Measurements from ENCODE around the gene SZT2.

The SZT2 gene

DNA sequence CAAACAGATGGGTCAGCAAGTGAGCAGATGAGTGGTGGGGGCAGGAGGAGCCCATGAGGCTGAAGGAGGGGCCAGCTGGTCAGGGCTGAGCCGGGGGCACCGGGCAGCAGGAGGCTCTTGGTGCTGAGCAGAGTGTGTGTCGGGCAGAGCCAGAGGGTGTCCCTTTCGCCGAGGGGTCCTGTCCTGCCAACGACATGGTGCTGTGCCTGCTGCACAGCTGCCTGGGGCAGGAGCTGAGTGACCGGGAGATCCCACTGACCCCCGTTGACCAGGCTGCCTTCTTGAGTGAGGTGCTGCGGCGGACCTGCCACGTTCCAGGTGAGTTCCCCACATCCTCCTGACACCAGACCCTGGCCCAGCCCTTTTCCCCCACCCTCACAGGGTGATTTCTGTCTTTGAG is 36.5 kb downstream of the SZT2 start:
- DNase-seq, result no peak

DNA sequence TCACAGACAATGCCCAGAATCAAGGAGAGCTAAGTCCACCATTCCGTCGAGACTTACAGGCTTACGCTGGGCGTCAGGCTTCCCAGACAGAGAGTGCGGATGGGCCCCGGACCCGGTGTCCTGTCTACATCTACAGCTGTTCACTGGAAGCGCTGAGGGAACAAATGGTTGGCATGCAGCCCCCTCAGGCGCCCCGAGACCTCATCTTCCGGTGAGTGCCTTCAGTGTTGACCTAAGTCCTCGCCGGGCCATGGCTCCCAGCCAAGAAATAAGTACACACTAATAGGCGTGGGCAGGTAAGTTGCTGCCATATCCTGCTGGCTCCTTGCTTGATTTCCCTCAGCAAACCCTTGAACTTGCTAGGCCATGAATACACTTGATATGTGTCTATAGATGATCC is 37.8 kb downstream of the SZT2 start:
- DNase-seq, result no peak

DNA sequence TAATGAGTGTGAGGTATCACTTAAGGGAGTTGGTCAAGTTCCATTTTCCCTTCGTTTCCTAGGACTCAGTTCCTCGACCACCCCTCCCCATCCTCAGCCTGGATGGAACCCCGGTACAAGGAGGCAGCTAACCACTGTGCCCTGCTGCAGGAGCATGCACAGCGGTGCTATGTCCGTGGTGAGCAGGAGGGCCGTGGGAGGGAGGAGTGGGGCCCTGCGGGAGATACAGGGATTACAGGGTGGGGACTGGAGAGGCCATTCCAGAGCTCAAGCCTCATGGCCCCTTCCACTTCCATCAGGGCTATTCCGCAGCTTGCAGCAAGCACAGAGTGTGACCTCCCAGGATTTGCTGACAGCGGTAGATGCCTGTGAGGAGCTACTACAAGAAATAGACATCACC is 38.2 kb downstream of the SZT2 start:
- no peak for DNase-seq

DNA sequence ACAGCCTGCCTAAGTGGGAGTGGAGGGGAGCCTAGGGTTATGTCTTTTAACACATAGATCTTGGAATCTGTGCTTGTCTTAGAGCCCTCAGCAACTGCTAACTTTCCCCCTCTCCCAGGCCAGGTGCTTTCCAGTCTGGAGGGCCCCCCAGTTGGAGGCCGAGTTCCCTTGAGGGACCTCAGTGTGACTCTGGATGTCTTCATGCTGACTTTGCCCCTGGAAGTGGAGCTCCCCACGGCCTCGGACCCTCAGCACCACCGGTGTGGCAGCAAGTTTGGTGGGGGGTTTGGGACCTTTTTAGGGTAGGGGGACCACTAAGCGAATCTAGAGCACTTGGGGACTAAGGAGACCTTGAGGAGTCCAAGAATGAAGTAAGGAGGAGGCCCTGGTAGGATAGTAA is 41.1 kb downstream of the SZT2 start:
- DNase-seq, result no peak

DNA sequence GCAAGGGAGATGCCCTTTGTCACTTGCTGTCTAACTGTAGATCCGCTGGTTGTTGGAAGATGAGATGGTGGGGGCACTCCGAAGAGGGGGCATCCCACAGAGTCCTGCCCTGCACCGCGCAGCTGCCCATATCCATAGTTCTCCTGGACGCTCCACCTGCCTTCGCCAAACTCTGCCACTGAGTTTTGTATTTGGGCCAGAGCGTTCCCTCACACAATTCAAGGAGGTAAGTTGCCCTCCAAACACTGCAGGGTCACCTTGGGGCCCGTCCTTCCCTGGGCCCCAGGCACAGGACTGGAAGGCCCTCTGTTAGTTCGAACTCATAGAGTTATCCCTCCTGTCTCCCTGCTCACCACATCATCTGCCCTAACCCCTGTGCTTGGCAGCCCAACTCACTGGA is 42.0 kb downstream of the SZT2 start:
- DNase-seq, result no peak

DNA sequence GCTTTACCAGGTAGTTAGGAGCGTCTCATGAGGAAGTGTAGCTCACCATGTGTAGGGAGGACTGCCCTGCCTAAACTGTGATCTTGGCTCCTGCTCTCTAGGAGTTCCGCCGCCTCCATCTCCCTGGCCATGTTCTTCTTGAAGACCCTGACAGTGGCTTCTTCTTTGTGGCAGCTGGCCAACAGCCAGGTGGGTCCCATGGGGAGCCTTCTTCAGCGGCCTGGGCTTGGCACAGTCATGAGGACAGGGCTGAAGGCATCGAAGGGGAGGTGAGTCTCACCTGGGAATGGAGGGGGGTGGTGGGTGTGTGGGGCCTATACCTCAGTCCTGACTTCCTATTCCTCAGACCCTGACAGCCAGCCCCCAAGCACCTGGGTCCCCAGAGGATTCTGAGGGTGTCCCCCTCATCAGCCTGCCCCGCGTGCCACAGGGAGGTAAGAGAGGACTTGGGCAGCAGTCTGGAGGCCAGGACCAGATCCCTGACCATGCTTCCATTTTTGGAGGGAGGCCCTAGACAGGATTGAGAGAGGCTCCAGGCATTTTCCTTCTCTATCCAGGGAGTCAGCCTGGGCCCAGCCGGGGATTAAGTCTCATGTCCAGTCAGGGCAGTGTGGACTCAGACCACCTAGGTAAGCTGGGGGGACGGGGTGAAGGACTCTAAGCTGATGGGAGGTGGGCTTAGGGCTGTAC is 42.6 kb downstream of the SZT2 start:
- no peak for DNase-seq

DNA sequence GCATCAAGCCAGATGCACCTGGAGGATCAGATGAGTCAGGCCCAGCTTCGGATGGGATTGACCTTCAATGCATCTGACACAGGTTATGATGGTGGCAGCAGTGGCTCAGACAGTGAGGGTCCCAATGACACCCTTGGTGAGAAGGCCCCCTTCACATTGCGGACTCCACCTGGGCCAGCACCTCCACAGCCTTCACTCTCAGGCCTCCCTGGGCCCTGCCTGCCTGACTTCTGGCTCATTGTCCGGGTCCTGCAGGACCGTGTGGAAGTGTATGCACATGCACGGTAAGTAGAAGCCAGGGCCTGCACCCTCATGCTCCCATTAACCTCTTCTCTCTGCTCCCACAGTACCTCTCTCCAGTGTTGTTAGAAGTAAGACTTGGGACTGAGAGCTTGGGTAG is 43.2 kb downstream of the SZT2 start:
- DNase-seq, result no peak

DNA sequence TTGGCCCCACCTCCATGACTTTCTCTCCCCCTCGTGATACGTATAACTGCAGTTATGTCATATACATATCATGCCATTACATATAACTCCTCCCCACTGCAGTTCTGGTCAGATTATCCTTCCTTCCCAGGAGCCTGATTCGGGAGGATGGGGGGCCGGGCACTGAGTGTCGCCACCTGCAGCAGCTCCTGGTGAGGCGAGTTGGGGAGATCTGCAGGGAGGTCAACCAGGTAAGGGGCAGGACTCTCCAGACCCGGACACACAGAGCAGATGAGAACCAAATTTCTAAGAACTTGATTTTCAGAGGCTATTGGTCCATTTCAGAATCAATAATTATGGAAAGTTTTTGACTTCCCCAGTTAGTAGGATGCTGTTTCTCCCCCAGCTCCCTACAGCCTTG is 44.6 kb downstream of the SZT2 start:
- DNase-seq, result no peak

DNA sequence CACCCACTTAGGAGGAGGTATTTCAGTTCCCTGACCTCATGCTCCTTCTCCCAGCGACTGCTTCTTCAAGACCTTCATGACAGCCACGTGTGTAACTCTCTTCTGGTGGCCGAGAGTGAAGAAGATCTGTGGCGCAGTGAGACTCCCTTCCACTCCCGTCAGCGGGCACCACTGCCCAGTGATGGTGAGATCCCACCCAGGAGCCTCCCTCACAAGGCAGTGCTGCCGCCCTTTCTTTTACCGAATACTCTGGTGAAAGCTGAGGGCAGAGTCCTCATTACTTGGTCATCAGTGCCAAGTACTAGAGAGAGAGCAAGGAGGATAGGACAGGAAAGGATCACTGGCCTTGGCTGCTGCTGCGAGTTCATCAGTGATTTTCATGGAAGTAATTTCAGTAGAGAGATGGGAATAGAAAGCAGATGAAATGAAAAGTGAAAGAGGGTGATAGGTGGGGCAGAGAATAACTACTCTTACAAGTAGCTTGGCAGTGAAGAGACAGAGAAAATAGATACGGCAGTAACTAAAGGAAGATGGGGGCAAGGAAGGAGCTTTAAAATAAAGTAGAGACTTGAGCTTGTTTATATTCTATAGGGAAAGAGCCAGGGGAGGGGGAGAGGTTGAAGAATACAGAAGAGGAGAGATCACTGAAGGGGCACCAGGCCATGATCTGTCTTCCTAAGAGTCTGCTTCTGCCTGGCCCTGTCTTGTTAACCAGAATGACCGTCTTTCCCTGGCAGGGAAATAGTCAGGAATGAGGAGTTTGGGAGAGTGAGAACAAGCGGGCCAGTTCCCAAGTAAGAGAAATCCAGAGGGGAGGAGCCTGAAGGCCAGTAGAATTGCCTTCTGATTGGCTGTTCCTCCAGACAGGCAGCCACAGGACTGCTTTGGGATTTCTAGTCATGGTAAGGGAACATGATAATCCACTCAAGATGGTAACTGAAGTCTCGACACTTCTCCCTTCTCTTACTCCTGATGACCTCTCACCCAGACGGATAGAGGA is 45.7 kb downstream of the SZT2 start:
- DNase-seq, result no peak

DNA sequence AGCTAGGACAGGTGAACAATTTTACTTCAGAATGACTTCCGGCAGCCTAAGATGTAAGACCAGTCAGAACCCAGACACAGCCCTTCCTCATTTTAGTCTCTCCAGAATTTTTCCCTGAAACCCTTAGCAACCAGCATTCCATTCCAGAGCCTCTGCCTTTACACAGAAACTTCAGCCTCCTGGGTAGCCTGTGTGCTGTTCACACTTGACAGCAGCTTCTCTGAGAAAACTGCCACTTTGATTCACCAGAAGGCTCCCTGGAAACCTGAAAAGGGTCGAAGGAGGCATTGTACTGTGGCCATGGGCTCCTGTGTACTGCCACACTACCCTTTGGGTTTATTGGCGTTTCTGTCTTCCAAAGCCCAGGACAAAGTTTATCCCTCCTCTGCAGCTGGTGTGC is 46.7 kb downstream of the SZT2 start:
- DNase-seq, result no peak

DNA sequence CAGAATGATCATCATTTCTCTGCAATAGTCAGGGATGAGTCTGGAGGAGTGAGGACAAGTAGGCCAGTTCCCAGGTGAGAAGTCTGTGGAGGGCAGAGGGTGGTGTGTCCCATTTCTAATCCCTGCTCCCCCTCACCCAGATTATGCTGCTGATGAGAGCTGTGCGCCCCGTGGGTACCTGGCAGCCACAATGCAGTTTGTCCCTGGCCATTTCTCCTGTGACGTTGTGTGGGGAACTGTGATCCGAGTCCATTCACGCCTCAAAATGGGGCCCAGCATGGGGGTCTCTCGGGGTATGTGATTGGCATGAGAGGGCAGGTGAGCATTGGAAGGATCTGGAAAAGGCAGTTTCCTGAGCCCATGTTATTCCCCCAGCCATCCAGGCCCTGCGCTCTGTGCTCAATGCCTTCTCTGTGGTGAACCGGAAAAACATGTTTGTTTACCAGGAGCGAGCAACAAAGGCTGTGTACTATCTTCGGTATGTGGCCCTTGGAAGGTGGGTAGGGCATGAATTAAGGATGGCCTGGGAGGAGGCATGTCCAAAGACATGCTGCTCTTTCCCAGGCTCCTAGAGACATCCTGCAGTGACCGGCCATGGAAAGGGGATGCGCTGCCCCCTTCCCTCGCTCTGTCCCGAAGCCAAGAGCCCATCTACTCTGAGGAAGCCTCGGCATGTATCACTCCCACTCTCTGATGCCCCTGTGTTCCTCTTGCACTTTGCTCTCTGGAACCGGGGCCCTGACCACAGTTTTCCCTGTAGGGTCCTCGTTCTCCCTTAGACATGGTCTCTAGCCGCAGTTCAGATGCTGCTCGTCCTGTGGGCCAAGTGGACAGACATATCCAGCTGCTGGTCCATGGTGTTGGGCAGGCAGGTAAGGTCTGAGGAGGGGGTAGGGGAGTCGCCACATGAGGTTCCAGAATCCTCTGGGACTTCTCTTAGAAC is 47.6 kb downstream of the SZT2 start:
- no peak for DNase-seq

DNA sequence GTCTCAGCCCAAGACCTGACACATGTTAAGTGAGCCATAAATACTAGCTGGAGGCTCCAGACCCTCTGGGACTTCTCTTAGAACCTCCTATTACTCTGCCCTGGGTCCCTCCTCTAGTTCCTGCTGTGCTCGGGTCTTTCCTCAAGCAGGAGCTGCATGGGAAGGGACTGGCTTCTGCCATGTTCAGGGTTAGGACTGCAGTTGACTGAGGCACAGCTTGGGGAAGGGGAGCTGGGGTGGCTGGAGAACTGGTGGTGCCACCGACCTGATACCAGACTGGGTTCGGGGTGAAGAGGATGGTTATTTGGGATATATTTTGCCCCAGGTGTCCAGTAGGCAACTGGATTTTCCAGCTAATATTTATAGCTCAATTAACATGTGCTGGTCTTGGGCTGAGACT is 48.3 kb downstream of the SZT2 start:
- DNase-seq, result no peak

DNA sequence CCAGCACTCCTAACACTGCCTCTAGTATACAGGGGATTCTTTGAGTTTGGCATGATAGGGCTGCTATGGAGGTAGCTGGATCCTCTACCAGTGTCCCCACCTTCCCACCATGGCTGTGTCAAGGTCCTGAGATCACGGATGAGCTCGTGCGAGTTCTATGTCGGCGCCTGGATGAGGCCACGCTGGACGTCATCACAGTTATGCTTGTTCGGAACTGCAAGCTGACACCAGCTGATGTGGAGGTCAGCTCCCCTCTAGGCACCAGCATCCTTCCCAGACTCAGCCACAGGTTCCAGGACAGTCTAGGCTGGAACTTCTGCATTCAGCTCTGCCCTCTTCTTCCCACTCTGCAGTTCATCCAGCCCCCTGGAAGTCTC is 48.9 kb downstream of the SZT2 start:
- no peak for DNase-seq

DNA sequence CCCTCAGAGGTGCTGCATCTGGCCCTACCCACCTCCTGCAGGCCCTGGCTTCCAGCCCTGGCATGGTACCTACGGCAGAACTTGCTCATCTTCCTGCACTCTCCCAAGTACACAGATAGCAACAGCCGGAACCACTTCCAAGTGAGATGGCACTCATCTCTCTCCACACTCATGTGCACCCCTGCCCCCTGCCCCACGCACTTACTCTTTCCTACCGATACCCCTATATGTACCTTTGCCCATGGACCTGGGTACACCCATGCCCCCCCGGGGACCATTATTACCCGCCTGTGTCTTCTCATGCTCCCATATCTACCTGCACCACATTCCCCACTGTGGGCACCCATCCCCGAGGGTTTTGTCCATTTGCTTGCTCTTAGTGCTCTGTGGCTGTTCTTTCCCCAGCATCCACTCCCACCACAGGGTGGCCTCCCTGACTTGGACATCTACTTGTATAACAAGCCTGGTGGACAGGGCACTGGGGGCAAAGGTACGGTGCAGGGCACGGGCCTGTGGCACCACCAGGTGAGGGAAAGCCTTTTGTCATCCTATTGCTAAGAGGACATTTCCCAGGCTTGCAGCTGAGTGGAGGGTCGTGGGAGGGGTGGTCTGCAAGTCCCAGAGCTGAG is 49.4 kb downstream of the SZT2 start:
- DNase-seq, result no peak

DNA sequence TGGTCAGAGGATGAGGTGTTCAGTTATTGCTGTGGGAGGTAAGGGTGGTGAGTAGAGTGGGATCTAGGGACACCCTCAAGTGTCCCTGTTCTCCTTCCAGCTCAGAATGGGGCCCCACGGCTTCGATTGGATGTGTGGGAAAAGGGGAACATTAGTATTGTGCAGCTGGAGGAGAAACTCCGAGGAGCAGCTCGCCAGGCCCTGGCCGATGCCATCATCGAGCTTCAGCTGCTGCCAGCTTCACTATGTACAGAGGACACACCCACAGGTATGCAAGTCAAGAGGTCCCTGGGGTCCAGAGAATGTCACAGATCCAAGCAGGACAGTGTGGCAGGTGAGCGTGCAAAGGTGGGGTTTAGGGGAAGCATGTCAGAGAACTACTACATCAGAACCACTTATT is 50.1 kb downstream of the SZT2 start:
- no peak for DNase-seq

DNA sequence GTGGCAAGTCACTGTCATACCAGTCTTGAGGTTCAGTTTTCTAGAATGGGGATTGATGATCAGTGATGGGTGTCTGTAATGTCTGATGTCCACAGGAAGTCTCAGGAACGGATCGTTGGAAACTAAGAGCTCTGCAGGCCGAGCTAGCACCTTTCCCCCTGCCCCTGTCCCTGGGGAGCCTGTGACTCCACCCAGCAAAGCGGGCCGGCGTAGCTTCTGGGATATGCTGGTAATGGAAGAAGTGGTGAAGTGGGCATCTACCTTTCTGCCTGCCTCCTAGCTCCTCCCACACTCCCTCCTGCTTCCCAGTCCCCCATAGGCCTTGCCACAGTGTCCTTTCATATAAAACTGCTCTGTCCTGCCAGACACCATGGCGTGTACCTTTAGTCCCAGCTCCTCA is 50.7 kb downstream of the SZT2 start:
- no peak for DNase-seq

DNA sequence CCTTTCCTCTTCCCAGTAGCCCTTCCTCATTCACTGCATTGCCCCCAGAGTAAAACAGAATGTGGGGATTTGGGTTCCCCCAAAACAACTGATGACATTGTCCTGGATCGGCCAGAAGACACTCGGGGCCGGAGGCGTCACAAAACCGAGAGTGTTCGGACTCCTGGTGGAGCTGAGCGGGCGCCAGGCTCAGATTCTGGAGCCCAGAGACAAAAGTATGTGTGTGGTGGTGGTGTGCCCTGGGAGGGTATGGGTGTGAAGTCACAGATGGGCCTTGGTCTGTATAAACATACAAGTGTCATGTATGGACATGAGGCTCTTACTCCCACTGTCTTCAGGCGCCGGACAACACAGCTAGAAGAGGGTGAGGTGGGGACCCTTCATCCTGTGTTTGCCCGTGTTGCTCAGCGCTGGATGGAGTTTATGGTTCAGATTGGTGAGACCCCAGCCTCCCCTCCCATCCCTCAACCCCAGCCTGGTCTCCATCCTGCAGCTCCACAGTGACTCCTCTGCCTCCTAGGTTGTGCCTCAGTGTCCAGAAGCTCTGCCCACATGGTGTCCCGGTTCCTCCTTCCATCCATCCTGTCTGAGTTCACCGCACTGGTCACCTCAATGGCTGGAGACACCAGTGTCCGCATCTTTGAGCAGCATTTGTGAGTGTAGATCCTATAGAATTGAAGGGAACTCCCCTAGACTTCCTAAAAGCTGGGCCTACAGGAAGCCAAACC is 51.6 kb downstream of the SZT2 start:
- DNase-seq, result no peak

DNA sequence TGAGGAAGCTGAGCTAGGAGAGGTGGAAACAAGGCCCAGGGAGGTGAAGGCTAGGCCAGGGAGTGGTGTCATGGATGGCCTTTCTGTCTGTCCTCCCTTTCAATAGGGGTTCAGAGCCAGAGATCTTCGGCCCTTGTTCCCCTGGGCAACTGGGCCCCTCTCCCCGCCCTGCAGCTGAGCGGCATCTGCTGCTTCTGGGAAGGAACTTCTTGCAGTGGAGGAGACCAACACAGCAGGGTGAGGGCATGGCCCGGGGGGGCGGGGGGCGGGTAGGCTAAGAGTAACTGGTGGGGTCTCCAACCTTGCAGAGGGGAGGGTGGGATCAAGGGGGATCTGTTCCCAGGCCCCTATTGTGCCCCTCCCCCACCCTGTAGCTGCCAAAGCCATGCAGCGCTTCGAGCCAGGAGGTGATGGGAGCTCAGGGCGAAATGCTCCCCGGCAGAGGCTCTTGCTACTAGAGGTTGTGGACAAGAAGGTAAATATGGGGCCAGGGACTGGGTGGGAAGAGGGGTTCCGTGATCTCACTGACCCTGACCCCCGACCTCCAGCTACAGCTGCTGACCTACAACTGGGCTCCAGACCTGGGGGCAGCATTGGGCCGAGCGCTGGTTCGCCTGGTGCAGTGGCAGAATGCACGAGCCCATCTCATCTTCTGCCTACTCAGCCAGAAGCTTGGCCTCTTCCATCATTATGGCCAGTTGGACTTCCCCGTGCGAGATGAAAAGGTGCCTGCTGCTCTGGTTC is 52.4 kb downstream of the SZT2 start:
- DNase-seq, result no peak

DNA sequence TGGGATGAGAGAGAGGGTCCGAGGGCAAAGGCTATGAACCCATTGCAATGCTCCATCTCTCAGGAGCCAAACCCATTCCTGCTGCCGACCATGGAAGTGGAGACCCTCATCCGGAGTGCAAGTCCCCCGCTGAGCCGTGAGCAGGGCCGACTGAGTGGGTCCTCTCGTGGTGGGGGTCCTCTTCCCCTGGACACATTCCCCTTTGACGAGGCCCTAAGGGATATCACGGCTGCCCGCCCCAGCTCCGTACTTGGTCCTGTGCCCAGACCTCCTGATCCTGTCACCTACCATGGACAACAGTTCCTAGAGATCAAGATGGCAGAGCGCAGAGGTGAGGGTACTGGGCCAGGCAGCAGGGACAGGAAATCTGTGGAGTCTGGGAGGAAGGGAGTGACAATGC is 53.1 kb downstream of the SZT2 start:
- DNase-seq, result no peak

DNA sequence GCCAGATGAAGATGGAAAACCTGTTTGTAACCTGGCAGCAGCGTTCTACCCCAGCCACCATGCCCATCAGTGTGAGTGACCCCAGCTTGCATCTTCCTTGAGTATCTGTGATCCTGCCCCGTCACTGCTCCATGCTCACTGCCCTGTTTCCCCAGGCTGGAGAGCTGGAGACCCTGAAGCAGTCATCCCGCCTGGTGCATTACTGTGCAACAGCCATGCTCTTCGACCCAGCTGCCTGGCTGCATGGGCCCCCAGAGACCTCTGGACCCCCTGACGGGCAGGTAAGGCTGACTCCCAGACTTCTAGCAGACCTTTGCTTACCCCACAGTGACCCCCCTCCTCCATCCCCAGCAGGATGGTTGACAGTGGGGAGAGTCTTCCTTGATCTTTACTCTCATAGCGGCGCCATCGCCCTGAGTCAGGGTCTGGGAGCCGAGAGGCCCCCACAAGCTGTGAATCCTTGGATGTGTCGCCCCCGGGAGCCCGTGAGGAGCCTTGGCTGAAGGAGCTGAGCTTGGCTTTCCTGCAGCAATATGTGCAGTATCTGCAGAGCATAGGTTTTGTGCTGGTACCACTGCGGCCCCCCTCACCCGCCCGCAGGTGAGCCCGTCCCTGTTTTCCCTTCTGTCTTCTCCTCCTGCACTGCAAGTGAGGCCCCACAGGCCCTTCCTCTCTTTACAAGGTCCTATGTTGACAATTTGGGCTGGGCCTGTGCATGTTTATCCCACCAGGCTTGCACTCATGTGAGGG is 53.7 kb downstream of the SZT2 start:
- no peak for DNase-seq
